ENCODE results near the gene BICD1. TPM values are rescaled to one million over a fixed set of nuclear protein-coding genes. Genes with fewer than 3 reads are reported as not detected.

The BICD1 gene
- total and polyA plus RNA-seq, 9 donors, result 19.4 to 75.5 (median 60.2) TPM

GRCh38 chr12:32201976-32202375, 95.3 kb downstream of the BICD1 start:
- intact Hi-C loops (cut with DNase I), result no loop called here
- Histone ChIP-seq H3K9me3 (no peaks in the 10 kb centered on the region), H3K36me3 (no peaks in the 10 kb centered on the region), H3K4me1 (ENCODE audit: insufficient read depth) (peaks cover 1% of the 10 kb centered on the region), H3K27me3 (no peaks in the 10 kb centered on the region), H3K4me3 (no peak overlapping the region), H3K27ac (no peak overlapping the region)
- no peak for DNase-seq
- WGBS, 3 donors, result 84 to 95% (median 89%) methylated on average over 1 of the region's 1 CpG
- TF ChIP-seq CTCF (IDR thresholded peaks at IDR 0.05), result no peak
- no peak for TF ChIP-seq POLR2A (IDR thresholded peaks at IDR 0.05)

- H3K4me3 ChIP-seq, result no peak overlapping the region
- WGBS, 3 donors, result 97 to 100% (median 99%) methylated on average over 3 of the region's 3 CpGs
- TF ChIP-seq EP300 (IDR thresholded peaks at IDR 0.05) (no peak), POLR2A (IDR thresholded peaks at IDR 0.05) (no peak)
- no peaks in the 10 kb centered on the region for H3K36me3 ChIP-seq
- H3K27me3 ChIP-seq, result no peaks in the 10 kb centered on the region
- peaks cover 4% of the 10 kb centered on the region for H3K4me1 ChIP-seq (ENCODE audit: insufficient read depth)
- H3K27ac ChIP-seq, result no peak overlapping the region
- intact Hi-C loops (cut with DNase I), result no loop called here
- no peaks in the 10 kb centered on the region for H3K9me3 ChIP-seq
- DNase-seq, result no peak
Measured at GRCh38 chr12:32205731-32206130, 99.1 kb downstream of the BICD1 start.

DNA sequence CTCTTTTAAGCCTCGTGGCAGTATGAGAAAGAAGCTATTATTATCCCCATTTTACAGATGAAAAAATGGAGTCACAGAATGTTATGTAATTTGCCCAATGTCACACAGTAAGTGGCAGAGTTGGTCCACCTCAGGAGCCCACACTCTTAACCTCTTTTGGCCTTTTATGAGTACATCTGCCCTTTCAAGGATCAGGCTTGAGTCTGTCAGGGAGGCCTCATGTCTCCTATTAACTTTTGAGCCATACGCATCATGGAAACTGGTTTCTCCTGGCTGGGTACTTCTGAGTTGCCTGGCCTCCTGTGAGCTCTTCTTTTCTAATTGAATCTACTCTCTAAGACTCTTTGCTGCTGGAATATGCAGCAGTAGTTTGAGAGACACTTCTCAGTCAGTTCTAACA, 101.7 kb downstream of the BICD1 start:
- intact Hi-C loops (cut with DNase I), result no loop called here
- TF ChIP-seq CTCF (IDR thresholded peaks at IDR 0.05) (no peak), POLR2A (IDR thresholded peaks at IDR 0.05) (no peak), EP300 (IDR thresholded peaks at IDR 0.05) (no peak)
- WGBS, 3 donors, result 77 to 83% (median 80%) methylated on average over 2 of the region's 2 CpGs
- H3K27ac ChIP-seq, result no peak overlapping the region
- H3K27me3 ChIP-seq, result no peaks in the 10 kb centered on the region
- no peak overlapping the region for H3K4me3 ChIP-seq
- H3K36me3 ChIP-seq, result no peaks in the 10 kb centered on the region
- H3K9me3 ChIP-seq, result no peaks in the 10 kb centered on the region
- DNase-seq, result no peak
- peaks cover 9% of the 10 kb centered on the region for H3K4me1 ChIP-seq (ENCODE audit: insufficient read depth)

DNA sequence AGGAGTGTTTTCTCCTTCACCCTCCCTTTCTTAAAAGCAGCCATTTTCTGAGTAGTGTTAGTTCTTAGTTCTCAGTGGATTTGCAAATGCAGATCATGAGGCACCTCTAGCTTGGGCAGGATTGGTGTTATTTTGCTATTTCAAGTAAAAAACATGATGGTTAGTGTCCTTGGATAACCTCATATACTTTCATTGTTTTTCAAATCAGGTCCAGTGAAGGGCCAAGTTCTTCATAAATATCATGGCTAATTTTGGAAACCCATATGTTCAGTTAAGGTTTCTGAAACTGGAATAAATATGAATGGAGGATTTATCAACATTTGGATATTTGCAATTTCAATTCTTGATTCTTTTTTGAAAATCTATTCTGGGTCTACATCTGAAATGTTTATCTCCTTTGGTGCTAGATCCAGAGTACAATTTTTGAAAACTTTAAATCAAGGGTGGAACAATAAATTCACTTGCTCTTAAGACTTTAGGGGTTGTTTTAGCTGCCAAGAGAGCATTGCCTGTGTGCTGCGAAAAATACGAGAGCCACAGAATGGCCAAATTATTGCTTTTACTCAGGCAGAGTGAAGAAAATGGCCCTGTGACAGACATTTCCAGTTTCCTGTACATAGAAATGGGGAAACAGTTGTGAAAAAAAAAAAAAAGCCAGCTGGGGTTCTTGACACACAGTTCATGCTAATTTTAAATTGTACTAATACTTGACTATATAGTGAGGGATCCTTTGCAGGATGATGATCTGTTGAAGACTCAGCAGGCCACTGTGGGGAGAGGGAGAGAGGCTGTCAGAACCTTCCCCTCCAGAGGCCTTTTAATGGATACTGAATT, 104.6 kb downstream of the BICD1 start:
- Histone ChIP-seq H3K27ac (peak overlapping the region in 1 of 2 donors; percentile 57), H3K9me3 (no peaks in the 10 kb centered on the region), H3K4me1 (ENCODE audit: insufficient read depth) (peaks cover 9% of the 10 kb centered on the region), H3K36me3 (no peaks in the 10 kb centered on the region), H3K27me3 (no peaks in the 10 kb centered on the region), H3K4me3 (no peak overlapping the region)
- intact Hi-C loops (cut with DNase I), result no loop called here
- TF ChIP-seq CTCF (IDR thresholded peaks at IDR 0.05), result no peak
- no peak for TF ChIP-seq POLR2A (IDR thresholded peaks at IDR 0.05)
- no peak for TF ChIP-seq EP300 (IDR thresholded peaks at IDR 0.05)
- DNase-seq, result no peak
- 39 to 63% (median 49%) methylated on average over 2 of the region's 2 CpGs for WGBS, 3 donors

GRCh38 chr12:32211900-32212156, 105.2 kb downstream of the BICD1 start:
- H3K9me3 ChIP-seq, result no peaks in the 10 kb centered on the region
- H3K4me1 ChIP-seq (ENCODE audit: insufficient read depth), result peaks cover 9% of the 10 kb centered on the region
- 54 to 67% (median 66%) methylated on average over 2 of the region's 2 CpGs for WGBS, 3 donors
- intact Hi-C loops (cut with DNase I), result no loop called here
- no peaks in the 10 kb centered on the region for H3K36me3 ChIP-seq
- DNase-seq, result no peak
- H3K27me3 ChIP-seq, result no peaks in the 10 kb centered on the region
- H3K4me3 ChIP-seq, result no peak overlapping the region
- TF ChIP-seq EP300 (IDR thresholded peaks at IDR 0.05) (no peak), POLR2A (IDR thresholded peaks at IDR 0.05) (no peak), CTCF (IDR thresholded peaks at IDR 0.05) (no peak)
- peak overlapping the region in 1 of 2 donors; percentile 57 for H3K27ac ChIP-seq

All from ovary (tissue), 9 donors.